Stimulated activated CD4-positive, alpha-beta T cell treated with anti-CD3 and anti-CD28 coated beads, TNF-alpha, amount 100 ng/mL, for 4 hours (primary cell): ENCODE measurements around the gene DENND1B.

Source experiments
- DNase-seq, 3 experiments: peaks; one replicate each; pipeline ENCODE4 v3.0.0-alpha.2; 2020; ENCODE audit warnings: low read depth in 3 of 3

Gene DENND1B

DNA sequence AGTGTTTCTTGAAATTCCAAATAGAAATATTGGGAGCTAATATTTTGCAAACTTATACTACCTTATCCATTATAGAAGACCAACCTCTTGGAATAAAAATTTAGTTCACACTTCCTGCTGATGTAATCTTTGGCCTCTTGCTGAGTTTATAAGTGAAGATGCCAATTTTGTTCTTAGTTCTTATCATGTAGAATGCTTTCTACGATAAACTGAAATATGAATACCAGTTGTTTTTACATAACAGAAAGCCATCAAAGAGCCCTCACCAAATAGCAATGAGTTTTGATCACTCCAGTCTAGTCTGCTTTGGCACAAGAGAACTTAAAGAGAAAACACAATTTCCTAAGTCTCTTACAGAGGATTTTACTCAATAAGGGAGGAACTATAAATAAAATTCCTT is 89.5 kb downstream of the DENND1B start:
- no peak for DNase-seq

DNA sequence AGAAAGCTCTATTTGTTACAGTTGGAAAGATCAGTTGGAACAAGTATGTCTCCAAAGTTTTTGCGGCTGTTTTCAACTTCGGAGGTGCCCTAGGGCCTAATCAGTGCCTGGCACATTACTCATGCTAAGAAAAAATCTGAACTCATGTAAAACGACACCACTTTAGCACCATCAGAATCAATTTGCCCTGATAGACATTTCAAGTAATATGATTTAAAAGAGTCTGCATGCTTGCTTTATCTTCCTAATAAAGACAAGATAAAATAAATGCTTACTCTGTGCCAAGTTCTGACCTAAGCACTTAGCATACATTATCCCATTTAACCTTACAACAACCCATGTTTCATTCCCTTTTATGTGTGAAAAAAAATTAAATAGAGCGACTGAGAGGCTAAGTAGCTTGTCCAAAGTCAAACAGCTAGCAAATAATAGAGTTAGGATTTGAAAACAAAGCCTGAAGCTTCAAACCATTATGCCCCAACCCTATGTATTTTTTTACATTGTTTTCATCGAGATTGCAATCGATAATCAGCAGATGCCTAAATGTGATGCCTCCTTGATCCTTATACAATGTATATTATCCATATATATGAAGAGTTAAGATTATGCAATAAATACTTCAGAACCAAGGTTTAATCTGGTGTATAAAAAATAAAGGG is 91.3 kb downstream of the DENND1B start:
- no peak for DNase-seq

DNA sequence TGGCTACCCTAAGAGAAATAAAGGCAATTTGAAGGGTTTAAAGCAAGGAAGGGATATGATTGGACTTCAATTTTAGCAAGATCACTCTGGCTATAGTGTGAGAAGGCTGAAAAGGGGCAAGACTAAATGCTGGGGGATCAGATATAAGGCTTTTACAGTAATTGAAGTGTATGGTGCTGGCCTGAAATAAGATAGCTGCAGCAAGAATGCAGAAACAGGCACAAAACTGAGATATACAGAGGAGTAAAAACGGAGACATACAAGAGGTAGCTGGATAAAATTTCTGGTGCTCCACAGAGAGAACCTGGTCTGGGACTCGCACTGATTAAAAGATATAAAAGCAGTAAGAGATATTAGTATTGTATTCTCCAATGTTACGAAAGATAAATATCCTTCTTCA is 92.0 kb downstream of the DENND1B start:
- DNase-seq, result no peak

DNA sequence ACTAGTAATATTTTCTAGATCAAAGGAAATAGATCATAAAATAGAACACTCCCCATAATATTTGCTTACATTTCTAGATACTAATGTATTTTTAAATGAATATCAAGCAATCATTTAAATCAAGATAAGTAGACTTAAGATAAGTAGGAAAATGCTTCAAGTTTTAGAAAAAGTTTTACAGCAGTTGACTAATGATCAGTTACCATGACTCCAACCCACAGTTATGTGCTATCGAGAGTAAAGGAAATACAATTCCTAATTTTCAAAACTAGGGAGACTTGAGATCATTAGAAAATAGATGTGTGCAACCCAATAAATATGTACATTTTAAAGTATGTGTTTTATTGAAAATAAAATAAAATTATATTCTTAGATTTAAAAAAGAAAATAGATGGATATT is 95.0 kb downstream of the DENND1B start:
- no peak for DNase-seq

DNA sequence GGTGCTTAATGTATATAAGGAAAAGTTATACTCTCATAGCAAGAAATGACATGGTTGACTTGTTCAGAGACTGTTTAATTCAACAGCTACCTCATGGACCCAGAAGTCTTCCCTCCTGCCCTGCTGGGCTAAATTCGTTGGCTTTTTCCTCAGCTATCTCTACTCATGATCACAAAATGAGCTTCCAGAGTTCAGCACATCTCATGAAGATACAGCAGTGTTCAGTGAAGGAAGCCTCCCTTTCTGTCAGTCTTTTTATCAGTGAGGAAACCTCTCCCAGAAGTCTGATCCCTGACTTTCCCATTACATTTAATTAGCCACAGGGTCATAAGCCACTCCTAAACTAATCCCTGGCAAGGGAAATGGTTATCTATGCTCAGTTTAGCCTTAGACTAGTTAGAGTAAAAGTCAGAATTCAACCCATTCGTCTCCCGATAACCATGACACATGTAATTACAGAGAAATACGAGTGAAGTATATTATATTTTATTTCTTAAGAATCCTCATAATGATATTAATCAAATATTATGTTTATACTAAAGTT is 97.5 kb downstream of the DENND1B start:
- DNase-seq, result no peak

DNA sequence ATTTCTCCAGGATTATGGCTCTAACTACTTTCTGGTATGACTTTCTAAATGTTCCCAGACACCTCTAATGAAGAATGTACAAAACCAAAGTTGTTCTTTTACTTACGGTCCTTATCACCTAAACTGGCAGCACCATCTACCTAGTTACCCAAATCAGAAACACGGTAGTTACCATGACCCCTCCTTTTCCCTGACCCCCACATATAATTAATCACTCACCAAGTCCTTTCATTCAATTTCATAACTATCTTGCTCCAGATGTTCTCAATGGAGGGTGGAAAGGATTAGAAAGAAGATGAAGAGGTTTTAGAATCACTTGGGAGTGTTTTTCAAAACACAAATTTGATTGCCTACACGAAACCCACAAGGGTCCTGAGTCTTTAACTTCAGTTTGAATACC is 98.0 kb downstream of the DENND1B start:
- DNase-seq, result no peak

DNA sequence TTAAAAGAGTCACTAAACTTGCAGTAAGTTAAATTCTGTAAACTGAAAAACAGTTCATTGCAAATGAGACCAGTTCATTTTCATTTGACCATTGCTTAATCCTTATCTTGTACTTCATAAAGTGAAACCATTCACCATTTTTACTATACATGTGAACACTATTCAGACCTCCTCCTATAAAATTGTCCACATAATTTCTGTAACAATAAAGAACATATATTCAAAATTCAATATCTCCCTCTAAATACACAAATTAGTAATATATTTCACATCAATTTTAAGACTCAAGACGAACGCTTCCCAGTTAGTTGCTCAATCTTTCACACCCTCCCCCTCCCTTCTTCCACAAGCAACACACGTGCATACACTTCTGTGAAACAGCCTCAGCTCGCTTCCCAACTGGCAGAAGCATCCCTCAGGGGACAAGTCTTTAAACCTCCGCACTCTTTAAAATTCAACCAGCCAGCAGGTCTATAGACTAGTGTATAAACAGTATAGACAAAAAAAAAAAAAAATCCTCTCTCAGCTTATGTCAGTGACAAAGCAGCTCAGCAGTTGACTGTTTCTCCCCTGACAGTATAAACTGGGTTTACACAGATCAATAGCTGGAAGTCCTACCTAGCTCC is 99.6 kb downstream of the DENND1B start:
- DNase-seq, result no peak

DNA sequence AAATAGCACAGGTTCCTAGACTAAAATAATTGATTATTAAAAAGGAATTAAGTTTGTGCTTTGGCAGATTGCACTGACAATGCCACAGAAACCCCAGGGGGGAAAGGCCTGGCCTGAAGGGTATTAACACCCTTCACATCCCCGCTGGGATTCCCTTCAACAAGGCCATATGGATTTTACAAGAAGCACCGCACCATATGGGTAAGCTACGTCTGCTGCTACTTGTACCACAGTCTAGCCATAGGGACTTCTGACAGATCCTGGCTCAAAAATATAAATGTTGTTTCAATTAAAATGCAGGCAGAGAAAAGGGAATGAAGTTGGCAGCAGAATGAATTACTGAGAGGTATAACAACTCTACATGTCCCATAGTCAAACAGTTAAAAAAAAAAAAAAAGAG is 101.0 kb downstream of the DENND1B start:
- no peak for DNase-seq

DNA sequence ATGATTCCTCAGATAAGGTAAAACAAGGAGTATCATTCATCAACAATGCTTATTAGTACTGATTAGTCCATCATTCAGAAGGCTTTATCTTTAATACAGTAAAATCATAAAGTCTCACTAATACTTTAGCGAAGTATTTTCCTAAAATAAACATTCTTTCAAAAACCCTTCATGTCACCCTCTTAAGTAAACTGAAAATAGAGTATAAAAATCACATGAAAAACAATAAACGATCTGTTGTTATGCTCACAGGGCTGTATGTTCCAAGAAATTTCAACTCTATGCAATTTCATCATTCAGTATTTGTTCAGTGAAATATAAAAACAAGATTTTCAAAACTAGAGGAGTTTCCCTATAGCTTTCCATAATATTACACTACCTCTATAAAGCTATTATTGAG is 102.0 kb downstream of the DENND1B start:
- no peak for DNase-seq

DNA sequence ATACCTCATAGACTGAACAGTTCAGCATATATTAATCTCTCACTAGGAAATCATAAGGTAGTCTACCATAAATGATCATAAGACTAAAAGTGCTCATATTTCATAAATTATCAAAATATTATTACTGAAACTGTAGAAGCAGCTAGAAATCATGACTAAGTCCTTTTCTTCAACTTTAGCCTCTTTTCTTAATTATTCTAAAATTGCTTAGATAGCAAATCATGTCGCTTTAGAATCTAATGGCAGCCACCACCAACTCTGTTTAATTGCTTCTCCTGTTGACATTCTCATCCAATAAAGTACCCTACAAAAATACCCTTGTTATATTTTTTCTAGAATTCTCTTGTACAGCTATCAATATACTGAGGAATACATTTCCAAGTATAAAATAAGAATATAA is 102.9 kb downstream of the DENND1B start:
- DNase-seq, result no peak

DNA sequence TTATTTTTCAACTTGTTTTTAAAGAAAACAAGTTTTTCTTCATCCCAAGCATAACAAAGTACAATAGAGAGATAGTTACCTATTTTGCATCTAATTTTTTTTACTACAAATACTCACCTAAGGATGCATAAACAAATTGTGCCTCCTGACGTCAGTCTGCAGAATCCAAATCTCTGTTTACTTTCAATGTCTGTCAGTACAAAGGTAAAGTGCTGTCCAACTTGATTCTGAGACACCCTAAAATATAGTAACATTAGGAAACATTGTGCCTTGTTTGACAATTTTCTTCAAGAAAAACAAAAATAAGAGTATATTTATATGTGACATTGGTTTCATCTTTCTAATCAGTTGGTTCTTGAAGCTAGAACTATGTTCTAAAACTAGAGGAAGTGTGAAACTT is 103.4 kb downstream of the DENND1B start:
- no peak for DNase-seq

DNA sequence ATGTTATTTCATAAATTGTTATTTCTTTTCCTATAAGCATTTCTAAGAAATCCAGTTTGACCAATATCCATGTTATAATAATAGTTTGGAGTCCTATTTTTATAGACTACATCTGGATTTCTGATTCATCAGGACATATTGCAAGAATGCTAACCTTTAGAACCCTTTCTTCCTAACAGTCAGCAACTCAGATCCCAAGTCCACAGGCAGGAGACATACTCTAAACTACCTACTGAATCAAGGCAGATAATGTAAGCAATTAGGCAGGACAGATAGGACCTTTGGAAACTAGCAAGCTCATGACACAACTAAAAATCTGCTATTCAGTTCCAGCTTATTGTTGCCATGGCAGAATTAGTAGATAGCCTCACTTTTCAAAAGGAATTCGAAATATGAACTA is 104.1 kb downstream of the DENND1B start:
- DNase-seq, result no peak

DNA sequence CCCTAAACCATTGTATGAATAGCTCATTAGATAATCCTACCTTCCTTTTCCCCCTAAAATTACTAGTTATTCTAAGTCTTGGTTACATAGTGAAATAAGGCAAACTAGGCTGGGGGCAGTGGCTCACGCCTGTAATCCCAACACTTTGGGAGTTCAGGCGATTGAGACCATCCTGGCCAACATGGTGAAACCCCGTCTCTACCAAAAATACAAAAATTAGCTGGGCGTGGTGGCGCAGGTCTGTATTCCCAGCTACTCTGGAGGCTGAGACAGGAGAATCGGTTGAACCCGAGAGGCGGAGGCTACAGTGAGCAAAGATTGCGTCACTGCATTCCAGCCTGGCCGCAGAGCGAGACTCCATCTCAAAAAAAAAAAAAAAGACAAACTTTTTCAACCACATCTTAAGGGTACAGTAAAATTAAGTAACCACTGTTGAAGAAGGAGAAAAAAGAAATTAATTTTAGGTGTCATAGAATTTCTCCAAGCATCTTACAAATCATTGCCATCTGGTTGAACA is 108.5 kb downstream of the DENND1B start:
- DNase-seq, result no peak

DNA sequence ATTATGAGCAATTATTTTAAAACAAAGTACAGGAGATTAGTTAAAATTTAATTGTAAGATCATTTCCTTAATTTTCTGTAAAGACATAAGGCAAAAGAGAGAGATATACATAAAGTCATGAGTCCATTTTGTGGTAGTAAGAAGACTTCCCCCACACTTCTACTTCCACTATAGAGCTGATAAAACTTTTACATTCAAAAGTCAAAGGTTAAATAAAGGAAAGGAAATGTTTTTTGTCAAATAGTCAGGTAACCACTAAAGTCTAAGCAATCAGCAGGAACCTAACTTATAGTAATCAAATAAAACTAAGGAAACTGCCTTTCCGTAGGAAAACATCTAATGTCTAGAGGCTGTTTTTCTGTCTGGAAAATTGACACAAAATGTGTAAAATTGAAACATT is 110.9 kb downstream of the DENND1B start:
- DNase-seq, result no peak

DNA sequence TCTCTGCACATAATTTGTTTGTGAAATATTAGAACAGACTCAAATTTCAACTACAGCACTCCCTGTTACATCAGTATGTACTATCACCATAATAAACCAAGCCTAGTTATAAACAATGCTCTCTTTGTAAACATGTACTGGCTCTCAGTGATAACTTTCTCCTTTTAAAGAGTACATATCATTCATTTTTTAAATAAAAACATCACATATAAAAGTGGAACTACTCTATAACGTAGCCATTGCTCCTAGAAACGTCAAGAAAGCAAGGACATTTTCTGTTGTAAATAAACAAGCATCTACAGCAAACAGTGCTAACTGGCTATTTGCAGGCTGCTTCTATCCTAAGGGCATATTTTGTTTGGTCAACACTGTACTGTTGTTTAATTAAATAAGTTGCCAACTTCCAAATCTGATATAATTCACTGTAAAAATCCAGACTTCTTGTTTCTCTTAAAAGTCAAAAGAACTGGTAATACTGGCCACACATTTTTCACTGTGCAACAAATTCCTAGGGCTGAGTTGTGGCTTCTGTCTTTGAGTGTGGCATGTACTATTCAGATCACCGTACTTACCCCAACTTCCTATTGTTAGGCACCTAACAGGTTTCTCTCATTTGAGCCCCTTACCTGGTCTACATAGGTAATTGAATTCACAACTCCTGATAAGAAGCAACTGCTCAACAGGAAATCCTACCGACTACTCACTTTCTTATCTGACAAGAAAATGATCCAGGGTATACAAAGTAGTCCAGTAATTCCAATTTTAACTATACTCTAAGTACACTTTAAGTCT is 111.9 kb downstream of the DENND1B start:
- no peak for DNase-seq

DNA sequence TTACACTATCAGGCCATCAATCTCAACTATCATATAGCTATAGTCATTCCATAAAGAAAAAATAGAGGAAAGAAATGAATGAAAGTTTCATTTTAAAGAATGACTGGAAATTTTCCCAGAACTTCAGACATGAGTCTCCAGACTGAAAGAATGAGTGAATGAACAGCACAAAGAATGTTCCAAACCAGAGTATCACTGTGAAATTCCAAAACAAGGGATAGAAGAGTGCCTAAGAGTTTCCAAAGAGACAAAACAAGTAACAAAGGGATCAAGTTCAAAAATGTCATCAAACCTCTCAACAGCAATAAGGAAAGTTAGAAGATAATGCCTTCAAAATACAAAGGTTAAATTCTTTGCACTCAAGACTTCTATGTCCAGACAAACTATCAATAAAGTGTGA is 114.9 kb downstream of the DENND1B start:
- DNase-seq, result no peak

DNA sequence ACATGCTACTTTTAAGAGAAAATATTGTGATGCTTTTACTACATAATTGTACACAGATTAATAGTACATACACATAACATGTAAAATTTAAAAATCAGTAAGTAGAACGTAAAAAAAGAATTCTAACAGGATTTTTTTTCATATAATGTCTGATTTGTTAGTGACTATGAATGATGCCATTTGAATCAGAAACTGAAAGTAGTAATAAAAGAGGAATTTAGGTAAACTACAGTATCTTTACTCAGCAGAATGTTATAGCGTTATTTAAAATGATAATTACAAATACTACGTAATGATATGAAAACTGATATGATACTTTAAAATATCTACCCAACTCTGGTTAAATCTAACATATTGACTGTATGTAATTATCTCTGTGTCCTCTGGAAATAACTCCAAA is 116.1 kb downstream of the DENND1B start:
- DNase-seq, result no peak

DNA sequence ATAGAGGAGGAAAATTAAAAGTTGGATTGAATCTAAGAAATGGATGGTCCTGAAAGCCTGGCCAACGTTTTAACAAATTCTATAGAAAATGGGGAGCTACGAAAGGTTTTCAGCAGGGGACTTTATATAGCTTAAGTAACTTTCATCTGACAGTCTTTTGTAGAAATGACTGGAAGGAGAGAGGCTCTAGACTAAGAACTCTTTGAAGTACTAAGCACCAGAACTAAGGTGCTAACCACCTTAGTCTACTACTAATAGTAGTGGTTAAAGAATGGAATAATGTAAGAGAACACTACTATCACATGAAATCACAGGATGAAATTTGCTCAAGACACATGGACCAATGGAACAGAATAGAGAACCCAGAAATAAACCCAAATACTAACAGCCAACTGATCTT is 126.1 kb downstream of the DENND1B start:
- no peak for DNase-seq

DNA sequence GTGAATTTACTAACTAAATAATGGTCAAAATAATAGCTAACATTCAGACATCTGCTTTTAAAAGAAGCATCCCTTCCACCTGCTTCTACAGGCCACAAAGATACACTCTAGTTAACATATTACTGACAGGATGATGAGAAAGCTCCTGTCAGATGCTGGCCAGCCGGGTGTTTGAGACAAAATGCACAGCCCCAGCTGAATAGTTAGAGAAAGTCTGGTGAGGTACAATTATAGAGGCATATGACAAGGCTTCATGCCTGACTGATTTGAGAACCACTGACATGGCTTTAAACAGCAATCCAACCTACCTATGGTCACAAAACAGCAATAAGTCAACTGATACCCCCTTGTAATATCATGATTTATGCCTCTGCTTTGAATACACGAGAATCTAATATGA is 137.0 kb downstream of the DENND1B start:
- no peak for DNase-seq

DNA sequence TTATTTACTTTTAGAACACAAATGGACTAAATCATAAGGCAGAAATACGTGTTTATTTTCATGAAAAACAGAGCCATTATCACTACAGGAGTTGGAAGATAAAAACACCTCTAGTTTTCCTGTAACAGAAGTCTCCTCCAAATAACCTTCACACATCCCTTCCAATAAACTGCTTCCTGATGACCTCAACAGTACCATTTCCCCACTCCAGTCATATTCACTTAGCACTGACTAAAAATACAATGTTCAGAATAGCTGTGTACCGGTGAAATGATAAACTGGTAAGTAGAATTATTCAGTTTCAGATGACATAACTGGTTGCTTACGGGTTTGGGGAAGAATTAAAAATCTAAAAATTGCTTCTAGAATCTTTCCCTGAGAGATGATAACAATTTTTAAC is 137.9 kb downstream of the DENND1B start:
- no peak for DNase-seq

DNA sequence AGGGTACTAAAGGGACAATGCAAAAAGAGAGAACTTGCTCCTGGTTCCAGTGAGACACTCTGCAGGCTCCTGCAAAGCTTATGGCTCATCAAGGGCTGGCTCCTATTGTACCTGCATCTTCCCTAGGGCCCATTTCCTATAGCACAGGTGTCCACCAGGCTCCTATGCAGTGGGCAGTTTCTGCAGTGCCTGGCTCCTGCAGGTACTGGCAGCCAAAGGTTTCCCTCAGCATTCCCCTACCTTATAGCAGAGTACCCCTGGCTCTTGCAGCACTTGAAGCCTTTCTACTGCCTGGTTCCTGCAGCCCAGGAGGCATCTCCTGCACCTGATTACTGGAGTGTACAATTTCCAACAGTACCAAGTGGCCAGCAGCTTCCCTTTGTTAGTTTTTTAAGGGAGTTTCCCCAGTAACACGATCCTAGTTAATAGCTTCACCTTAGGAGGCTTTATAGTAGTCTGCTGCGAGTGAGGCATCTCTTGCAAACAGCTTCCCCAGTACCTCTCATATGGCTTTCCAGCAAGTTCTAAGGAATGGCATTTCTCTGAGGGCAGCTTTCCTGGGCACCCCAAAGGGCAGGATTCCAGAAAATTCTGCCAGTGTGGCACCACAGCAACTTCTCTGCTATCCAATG is 141.7 kb downstream of the DENND1B start:
- DNase-seq, result no peak

DNA sequence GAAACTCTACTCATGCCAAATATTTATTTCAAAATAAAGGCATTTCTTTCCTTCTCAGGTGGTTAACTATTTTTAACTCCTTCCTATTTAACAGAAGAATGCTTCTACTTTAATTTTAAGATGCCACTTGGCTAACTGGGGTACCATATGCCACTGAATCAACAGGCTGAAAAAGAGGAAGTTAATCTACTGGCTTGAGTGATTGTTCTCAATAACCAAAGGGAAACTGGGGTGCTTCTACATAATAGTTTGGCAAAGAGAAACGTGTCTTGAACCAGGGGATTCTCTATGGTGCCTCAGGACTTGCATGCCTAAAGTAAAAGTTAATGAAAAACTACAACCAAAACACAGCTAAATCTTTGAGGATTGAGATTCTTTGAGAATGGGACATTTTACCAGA is 142.6 kb downstream of the DENND1B start:
- no peak for DNase-seq
